Right ventricle myocardium inferior (tissue), 1 donor: Measurements from ENCODE around the gene LARGE2. TPM values are rescaled to one million over a fixed set of nuclear protein-coding genes. Genes with fewer than 3 reads are reported as not detected.

Source experiments
- ATAC-seq: fragments of 200-7000 bp; cut with Tn5 transposase; one replicate; pipeline ENCODE4 v1.9.1; 2020; ENCODE audit warnings: mild to moderate bottlenecking, moderate library complexity
- DNase-seq: peaks from one replicate; pipeline ENCODE4 v3.0.0; 2021; ENCODE audit errors: missing footprints
- intact Hi-C: fragments of 100-400 bp; cut with DNase I; formaldehyde crosslinking; loops from one replicate; pipeline ENCODE4 v1.11.0; 2022
- long read RNA-seq: library from polyadenylated mRNA; unstranded; transcript quantifications from one replicate; pipeline ENCODE4 v2.0.0, GENCODE V29; 2021
- total RNA-seq: library from RNA; stranded (reverse); fragmentation: NEBNext Ultra II Directional; extraction: Animal tissue kit (Norgen Biotek cat#: 25700); gene quantifications from one replicate; pipeline ENCODE4 v1.2.1, GENCODE V29; 2021
- donor health status: DM: no; HTN: yes; CAD: no; lungs with severe emphysema.

The LARGE2 gene
- total RNA-seq: not detected
- long read RNA-seq: 0 reads

DNA sequence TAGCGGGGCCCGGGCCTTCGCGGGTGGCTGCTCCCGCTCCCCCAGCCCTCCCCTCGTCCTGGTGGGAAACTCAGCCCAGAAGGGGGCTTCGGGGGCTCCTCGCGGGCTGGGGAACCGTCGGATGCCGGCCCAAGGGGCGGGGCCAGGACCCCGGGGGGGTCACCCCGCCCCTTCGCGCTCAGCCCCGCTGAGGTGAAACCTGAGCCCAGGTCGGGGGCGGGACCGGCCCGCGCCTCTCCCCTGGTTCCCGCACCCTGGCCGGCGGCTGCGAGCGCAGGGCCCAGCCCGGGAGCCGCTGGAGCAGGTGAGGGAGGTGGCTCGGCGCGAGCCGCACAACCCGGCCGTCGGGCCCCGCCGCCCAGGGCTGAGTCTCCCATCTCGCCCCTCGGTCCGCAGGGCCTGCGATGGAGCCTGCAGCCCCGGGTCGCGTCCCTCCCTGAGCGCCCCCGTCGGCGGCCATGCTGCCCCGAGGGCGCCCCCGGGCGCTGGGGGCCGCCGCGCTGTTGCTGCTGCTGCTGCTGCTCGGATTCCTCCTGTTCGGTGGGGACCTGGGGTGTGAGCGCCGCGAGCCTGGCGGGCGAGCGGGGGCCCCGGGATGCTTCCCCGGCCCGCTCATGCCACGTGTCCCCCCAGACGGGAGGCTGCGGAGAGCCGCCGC, at the start of gene LARGE2:
TSS of gene LARGE2 (plus strand) at position 232 of the 658 bp plus-strand sequence. CDS start at position 459, 227 bp downstream.
- ATAC-seq (no peak), DNase-seq (peak; percentile 58)
- intact Hi-C loops: no loop called here

DNA sequence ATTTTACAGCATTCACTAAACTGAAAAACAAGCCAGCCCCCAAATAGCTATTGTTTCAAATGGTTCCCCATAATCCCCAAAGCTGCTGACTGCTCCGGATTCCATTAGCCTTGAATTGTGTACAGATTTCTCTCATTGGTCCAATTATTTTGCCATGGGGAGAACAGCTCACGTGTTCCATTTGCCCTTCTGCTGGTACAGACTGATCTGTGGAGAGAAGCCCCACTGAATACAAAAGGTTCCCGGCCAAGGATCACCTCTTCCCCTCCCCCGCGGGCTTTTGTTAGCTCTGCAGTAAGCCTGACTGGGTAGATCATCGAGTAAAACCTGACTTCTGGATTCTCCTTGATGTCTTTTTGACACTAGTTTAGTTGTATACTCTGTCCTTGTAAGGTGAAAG, 46.1 kb upstream of the LARGE2 start:
- DNase-seq (no peak), ATAC-seq (peak; percentile 45)
- intact Hi-C loops: no loop called here

GRCh38 chr11:45877221-45877620, 45.2 kb upstream of the LARGE2 start:
- DNase-seq (no peak), ATAC-seq (no peak)
- intact Hi-C loops: no loop called here

DNA sequence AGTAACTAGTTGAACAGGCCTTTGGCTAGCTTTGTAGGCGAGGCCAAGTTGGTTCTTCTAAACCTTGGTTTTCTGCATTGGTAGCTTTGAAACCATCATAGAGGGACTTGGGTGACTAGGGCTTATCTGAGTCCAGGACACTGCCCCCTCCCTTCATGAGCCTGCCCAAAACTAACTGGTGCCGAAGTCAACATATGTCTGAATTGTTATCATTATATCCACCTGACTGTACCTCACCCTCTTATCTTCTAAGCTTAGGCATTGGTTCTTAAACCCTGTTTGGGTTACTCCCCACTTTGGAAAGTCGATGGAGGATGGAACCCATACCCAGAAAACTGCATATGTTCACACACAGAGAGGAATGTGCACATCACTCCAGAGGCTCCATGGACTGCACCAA, 44.6 kb upstream of the LARGE2 start:
- intact Hi-C loops: no loop called here
- ATAC-seq: no peak
- DNase-seq: no peak

GRCh38 chr11:45879803-45880686, 42.4 kb upstream of the LARGE2 start:
- DNase-seq: no peak
- intact Hi-C loops: no loop called here
- ATAC-seq: no peak

- ATAC-seq: no peak
- intact Hi-C loops: no loop called here
- peak; percentile 56 for DNase-seq
These were observed 41.5 kb upstream of the LARGE2 start for GRCh38 chr11:45880772-45881570.

GRCh38 chr11:45881708-45882368, 40.6 kb upstream of the LARGE2 start:
- ATAC-seq: no peak
- intact Hi-C loops: no loop called here
- DNase-seq: no peak

DNA sequence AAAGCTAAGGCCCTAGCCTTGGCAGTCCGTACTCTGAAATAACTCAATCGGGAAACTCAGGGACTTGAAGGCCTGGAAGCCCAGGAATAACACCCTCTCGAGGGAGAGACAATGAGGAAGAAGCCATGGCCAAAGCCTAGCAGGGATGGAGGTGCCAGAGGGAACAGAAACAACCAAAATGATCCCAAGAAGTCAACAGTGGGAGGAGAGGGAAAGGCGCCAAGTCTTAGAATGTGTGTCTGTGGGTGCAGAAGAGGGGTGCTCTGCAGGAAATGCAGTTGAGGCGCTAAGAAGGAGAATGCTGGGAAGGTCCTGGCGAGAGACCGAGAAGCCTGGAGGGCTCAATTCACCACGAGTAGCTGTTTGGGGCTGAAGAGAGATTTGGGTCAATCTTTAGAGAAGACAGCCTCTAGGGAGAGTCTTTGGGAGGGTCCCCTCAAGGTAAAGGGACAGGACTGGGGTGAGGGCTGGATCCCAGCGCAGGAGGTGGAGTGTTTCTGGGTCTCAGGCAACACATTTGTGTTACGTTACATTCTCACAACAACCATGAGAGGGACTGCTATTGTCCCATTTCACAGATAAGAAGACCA, 37.8 kb upstream of the LARGE2 start:
- ATAC-seq (no peak), DNase-seq (no peak)
- intact Hi-C loops: no loop called here

GRCh38 chr11:45885274-45885920, 37.1 kb upstream of the LARGE2 start, which contains the start of gene MAPK8IP1:
MAPK8IP1 (plus strand) TSS chr11:45885651; CDS start chr11:45885821, 170 bp downstream.
- DNase-seq (peak; percentile 73), ATAC-seq (peak; percentile 69)
- intact Hi-C loops: no loop called here

DNA sequence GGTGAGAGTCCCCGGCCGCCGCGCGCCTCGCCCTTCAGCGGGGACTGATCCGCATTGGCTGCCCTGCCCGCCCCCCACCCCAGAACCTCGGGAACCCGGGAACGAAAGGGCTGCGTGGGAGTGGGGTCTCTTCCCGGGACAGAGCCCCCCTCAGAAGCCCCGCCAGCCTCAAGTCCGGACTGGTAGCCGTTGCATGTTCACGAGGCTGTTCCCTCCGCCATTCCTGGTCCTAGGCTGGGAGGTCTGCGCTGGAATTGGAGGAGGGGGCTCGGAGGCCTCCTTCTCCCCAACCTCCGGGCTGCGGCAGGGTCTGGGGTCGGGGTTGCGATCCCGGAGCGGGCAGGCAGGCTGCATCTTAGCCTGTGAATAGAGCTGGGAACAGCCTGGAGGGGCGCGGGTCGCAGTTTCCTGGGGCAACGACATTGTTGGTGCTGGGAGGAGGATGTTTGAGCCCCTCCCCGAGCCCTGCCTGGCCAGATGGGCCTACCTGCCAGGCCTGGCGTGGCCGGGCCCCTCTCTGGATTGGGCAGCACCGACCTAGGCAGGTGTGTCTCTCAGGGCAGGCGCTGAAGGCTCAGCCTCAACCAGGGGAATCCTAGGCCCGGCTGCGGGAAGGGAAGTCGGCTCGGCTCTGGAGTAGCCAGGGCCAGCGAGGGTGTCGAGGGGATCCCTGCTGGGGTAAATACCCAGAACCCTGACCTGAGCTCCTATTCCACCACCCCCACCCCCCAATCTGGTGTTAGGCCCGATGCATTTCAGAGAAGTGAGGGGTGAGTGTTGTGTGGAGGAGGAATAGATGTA, 36.3 kb upstream of the LARGE2 start:
- no peak for ATAC-seq
- intact Hi-C loops: no loop called here
- DNase-seq: peak; percentile 39

DNA sequence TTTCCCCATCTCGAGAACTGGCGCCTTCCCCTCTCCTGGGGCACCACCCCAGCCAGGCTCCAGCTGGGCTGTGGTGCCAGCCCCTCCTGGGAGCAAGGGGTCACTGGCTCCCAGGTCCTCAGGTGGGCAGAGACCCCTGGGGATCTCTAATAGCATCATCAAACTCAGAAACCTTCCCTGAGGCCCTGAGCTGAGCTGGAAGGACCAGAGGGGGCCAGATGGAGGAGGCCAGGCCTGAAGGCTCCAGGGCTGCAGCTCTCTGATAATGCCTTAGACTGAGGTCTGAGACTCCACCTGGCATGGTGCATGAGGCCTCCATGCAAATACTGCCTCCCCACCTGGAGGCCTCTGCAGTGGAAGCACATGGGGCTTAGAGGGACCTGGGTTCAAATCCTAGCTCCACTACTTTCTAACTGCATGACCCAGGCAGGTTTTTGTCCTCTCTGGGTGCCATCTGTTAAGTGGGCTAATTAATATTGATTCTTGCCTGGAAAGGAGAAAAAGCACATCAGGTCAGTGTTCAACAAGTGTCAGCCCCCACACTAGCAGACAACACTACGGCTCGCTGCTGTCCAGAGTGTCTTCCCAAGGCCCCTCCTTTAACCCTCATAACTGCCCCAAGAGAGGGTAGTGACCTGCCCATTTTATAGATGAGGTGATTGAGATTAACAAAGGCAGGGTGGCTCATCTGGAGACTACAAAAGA, 35.5 kb upstream of the LARGE2 start:
- DNase-seq (peak; percentile 11), ATAC-seq (no peak)
- intact Hi-C loops: no loop called here

- ATAC-seq: no peak
- peak; percentile 27 for DNase-seq
- intact Hi-C loops: no loop called here
These were observed 34.9 kb upstream of the LARGE2 start for GRCh38 chr11:45887587-45887986.

DNA sequence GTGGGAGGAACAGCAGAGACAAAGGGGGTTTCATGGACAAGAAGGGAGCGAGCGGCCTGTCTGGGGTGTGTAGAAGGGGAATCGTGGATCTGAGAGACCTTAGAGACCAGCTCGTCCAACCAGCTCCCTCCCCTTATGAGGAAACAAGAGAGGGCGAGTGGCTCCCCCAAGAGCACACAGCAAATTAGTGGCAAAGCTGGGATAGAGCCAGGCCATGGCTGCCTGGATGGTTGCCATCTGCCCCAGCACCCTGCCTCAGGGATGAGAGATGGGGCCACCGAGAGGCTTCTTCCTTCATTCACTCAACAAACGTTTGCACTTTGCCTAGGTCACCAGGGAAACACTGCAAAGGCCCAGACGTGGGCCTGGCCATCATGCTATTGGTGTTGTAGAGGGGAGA, 32.9 kb upstream of the LARGE2 start:
- peak; percentile 37 for DNase-seq
- intact Hi-C loops: no loop called here

GRCh38 chr11:45889966-45890365, 32.5 kb upstream of the LARGE2 start:
- no peak for DNase-seq
- ATAC-seq: no peak
- intact Hi-C loops: no loop called here

More for the DNA sequence above, 32.9 kb upstream of the LARGE2 start:
- no peak for ATAC-seq

DNA sequence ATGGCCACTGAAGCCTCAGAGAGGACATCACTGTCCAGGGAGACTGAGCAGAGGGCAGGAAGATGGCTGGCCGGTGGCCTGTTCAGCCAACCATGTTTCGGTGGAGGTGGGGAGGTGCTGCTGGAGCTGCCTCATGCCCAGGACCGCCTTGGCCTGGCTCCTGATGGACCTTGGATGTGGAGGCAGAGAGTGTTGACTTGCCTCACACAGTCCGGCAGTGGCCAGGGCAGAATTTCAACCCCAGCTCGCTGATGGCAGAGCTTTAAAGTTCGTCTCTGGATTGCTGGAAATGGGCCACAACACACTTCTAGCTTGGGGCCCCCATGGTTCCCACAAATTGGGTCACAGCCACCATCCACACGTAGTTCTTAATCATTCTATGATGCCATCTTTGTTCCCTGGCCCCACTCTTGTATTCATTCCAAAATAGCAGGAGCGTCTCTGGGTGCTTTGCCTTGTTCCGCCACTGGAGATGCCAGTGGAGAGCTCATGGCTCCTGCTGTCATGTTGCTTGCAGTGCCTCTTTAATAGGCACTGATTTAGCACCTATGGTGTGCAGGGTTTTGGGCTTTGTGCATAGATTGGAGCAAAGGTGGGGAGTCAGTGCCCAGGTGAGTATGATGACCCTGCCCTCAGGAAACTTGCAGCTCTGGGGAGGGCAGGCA, 31.4 kb upstream of the LARGE2 start:
- ATAC-seq (no peak), DNase-seq (peak; percentile 55)
- intact Hi-C loops: no loop called here

GRCh38 chr11:45892856-45893255, 29.6 kb upstream of the LARGE2 start:
- peak; percentile 30 for ATAC-seq

More at GRCh38 chr11:45892856-45893255, 29.6 kb upstream of the LARGE2 start:
- DNase-seq: peak; percentile 34
- intact Hi-C loops: no loop called here
